LNCAP (cell line): ENCODE measurements around the gene WFIKKN1.

Source experiments
- CTCF ChIP-seq: fragments of 450-650 bp; IDR thresholded peaks from 2 replicates; pipeline ENCODE4 v1.5.1; 2017; ENCODE audit warnings: mild to moderate bottlenecking

Gene WFIKKN1

DNA sequence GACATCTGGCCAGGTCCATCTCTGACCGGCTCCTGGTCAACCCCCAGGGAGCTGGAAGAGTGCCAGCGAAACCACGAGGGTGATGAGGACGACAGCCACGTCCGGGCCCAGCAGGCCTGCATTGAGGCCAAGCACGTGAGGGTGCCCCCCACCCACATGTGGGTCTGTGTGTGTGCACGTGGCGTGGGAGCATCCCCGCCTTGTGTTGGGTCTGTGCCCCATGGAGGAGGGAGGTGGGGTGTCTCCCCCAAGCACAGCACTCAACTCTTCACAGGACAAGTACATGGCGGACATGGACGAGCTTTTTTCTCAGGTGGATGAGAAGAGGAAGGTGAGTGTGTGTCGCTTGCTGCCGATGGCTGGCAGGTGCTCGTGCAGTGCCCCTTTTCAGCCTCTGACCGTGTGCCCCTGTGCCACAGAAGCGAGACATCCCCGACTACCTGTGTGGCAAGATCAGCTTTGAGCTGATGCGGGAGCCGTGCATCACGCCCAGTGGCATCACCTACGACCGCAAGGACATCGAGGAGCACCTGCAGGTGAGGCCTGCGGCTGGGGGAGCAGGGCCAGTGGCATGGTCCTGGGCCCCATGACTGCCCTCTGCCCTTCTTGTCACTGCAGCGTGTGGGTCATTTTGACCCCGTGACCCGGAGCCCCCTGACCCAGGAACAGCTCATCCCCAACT, 51.1 kb downstream of the WFIKKN1 start:
- no peak for TF ChIP-seq CTCF

DNA sequence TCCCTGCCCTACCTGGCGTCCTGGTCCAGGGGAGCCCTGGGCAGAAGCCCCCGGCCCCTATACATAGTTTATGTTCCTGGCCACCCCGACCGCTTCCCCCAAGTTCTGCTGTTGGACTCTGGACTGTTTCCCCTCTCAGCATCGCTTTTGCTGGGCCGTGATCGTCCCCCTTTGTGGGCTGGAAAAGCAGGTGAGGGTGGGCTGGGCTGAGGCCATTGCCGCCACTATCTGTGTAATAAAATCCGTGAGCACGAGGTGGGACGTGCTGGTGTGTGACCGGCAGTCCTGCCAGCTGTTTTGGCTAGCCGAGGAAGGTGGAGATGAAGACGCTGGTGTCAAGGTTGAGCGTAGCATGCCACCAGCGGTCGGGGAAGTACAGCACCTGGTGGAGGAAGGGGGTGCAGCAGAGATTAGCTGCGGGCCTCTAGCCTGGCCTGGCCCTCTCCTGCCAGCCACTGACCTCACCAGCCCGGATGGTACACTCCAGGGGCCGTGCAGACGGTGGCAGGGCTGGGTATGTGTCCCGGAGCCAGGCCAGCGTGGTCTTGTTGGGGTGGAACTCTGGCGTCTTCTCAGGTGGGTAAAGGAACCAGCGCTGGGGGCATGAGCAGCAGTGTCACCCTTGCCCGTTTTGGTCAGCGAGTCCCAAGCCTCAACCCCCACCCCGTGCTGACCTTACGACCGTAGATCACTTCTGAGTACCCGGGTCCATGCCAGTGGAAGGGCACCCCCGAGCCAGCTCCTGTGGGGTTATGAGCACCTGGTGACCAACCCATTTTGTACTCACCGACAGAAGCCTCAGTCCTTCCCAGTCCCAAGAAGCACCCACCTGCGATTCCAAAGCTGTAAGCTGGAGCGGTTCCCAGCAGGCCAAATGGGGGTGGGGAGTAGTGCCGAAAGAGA, 52.0 kb downstream of the WFIKKN1 start:
- TF ChIP-seq CTCF = no peak

- no peak for TF ChIP-seq CTCF
Measured at GRCh38 chr16:683396-684070, 52.7 kb downstream of the WFIKKN1 start.
